Effector memory CD4-positive, alpha-beta T cell (primary cell): ENCODE results near the gene PCNX3.

Source experiments
- DNase-seq, 3 donors: peaks; one replicate each; pipeline ENCODE4 v3.0.0-alpha.2; 2020
- H3K27ac ChIP-seq: 2 replicates; pipeline ENCODE4 v1.7.0; 2013; ENCODE audit warnings: mild to moderate bottlenecking, low read length, moderate library complexity; ENCODE audit not compliant: insufficient read depth, poor library complexity, severe bottlenecking
- H3K27me3 ChIP-seq: replicated peaks from 2 replicates; pipeline ENCODE4 v1.7.0; 2013; ENCODE audit warnings: mild to moderate bottlenecking, low read length; ENCODE audit not compliant: insufficient read depth, control insufficient read depth, poor library complexity, severe bottlenecking
- H3K36me3 ChIP-seq: 2 replicates; pipeline ENCODE4 v1.7.0; 2013; ENCODE audit warnings: mild to moderate bottlenecking, low read length, moderate library complexity; ENCODE audit not compliant: control insufficient read depth, insufficient read depth
- H3K4me1 ChIP-seq: 2 replicates; pipeline ENCODE4 v1.7.0; 2013; ENCODE audit warnings: low read length, mild to moderate bottlenecking; ENCODE audit not compliant: control insufficient read depth, insufficient read depth, poor library complexity, severe bottlenecking
- H3K4me3 ChIP-seq: 2 replicates; pipeline ENCODE4 v1.7.0; 2013; ENCODE audit warnings: low read length, low read depth, mild to moderate bottlenecking; ENCODE audit not compliant: insufficient read depth, poor library complexity, severe bottlenecking
- H3K9me3 ChIP-seq: 2 replicates; pipeline ENCODE4 v1.7.0; 2013; ENCODE audit warnings: mild to moderate bottlenecking, low read length, moderate library complexity; ENCODE audit not compliant: control insufficient read depth

The PCNX3 gene

GRCh38 chr11:65580756-65581155 is 34.8 kb upstream of the PCNX3 start:
- H3K9me3 ChIP-seq, result no peaks in the 10 kb centered on the region
- peaks cover 21% of the 10 kb centered on the region for H3K4me1 ChIP-seq
- H3K36me3 ChIP-seq, result peaks cover 48% of the 10 kb centered on the region
- DNase-seq, result no peak
- no peaks in the 10 kb centered on the region for H3K27me3 ChIP-seq
- H3K27ac ChIP-seq, result no peak overlapping the region
- H3K4me3 ChIP-seq, result no peak overlapping the region

GRCh38 chr11:65581928-65582327 is 33.6 kb upstream of the PCNX3 start:
- Histone ChIP-seq H3K4me1 (peaks cover 14% of the 10 kb centered on the region), H3K4me3 (no peak overlapping the region), H3K27ac (no peak overlapping the region), H3K27me3 (no peaks in the 10 kb centered on the region), H3K9me3 (no peaks in the 10 kb centered on the region), H3K36me3 (peaks cover 58% of the 10 kb centered on the region)
- no peak for DNase-seq

- no peak overlapping the region for H3K27ac ChIP-seq
- no peaks in the 10 kb centered on the region for H3K27me3 ChIP-seq
Measured at GRCh38 chr11:65583589-65583988, 32.0 kb upstream of the PCNX3 start.

GRCh38 chr11:65584106-65584505 is 31.5 kb upstream of the PCNX3 start:
- no peak overlapping the region for H3K27ac ChIP-seq
- peaks cover 16% of the 10 kb centered on the region for H3K4me1 ChIP-seq
- H3K27me3 ChIP-seq, result no peaks in the 10 kb centered on the region
- H3K9me3 ChIP-seq, result no peaks in the 10 kb centered on the region
- no peak for DNase-seq
- H3K4me3 ChIP-seq, result no peak overlapping the region
- H3K36me3 ChIP-seq, result peaks cover 57% of the 10 kb centered on the region

More at GRCh38 chr11:65583589-65583988, 32.0 kb upstream of the PCNX3 start:
- Histone ChIP-seq H3K36me3 (peaks cover 58% of the 10 kb centered on the region), H3K4me1 (peaks cover 13% of the 10 kb centered on the region), H3K4me3 (no peak overlapping the region), H3K9me3 (no peaks in the 10 kb centered on the region)
- DNase-seq, result no peak

GRCh38 chr11:65584723-65585171 is 30.8 kb upstream of the PCNX3 start:
- Histone ChIP-seq H3K27me3 (no peaks in the 10 kb centered on the region), H3K4me3 (no peak overlapping the region), H3K9me3 (no peaks in the 10 kb centered on the region), H3K27ac (no peak overlapping the region), H3K4me1 (peaks cover 16% of the 10 kb centered on the region), H3K36me3 (peaks cover 52% of the 10 kb centered on the region)
- no peak for DNase-seq

GRCh38 chr11:65585396-65586246 is 30.0 kb upstream of the PCNX3 start:
- Histone ChIP-seq H3K4me3 (no peak overlapping the region), H3K27ac (no peak overlapping the region), H3K27me3 (no peaks in the 10 kb centered on the region), H3K36me3 (peaks cover 52% of the 10 kb centered on the region), H3K9me3 (no peaks in the 10 kb centered on the region), H3K4me1 (peaks cover 16% of the 10 kb centered on the region)
- no peak for DNase-seq

GRCh38 chr11:65586247-65586630 is 29.3 kb upstream of the PCNX3 start:
- Histone ChIP-seq H3K27me3 (no peaks in the 10 kb centered on the region), H3K27ac (no peak overlapping the region), H3K9me3 (no peaks in the 10 kb centered on the region), H3K4me3 (no peak overlapping the region), H3K36me3 (peaks cover 47% of the 10 kb centered on the region), H3K4me1 (peaks cover 16% of the 10 kb centered on the region)
- DNase-seq, result no peak

- Histone ChIP-seq H3K9me3 (no peaks in the 10 kb centered on the region), H3K4me1 (peaks cover 16% of the 10 kb centered on the region), H3K27ac (no peak overlapping the region), H3K27me3 (no peaks in the 10 kb centered on the region), H3K4me3 (no peak overlapping the region), H3K36me3 (peaks cover 43% of the 10 kb centered on the region)
- no peak for DNase-seq
Measured at GRCh38 chr11:65586676-65587075, 28.9 kb upstream of the PCNX3 start.

- no peaks in the 10 kb centered on the region for H3K27me3 ChIP-seq
- no peak overlapping the region for H3K4me3 ChIP-seq
- peak overlapping the region; percentile 16 for H3K27ac ChIP-seq
- DNase-seq, result peak; percentile 61 to 69 (median 67)
- no peaks in the 10 kb centered on the region for H3K9me3 ChIP-seq
- H3K4me1 ChIP-seq, result peaks cover 16% of the 10 kb centered on the region
- peaks cover 47% of the 10 kb centered on the region for H3K36me3 ChIP-seq
Measured at GRCh38 chr11:65588199-65589054, 27.1 kb upstream of the PCNX3 start.
